Progenitor cell of endocrine pancreas (in vitro differentiated cells): ENCODE measurements around the gene GPR107. TPM values are rescaled to one million over a fixed set of nuclear protein-coding genes. Genes with fewer than 3 reads are reported as not detected.
A peak's percentile ranks its signal among the peaks of the same experiment; 100 is the strongest.
"Not testable (repeated sequence)": the region's sequence is repeated elsewhere in the genome, so short reads cannot be mapped to it uniquely, and the experiment has no call there.

Source experiments
- DNase-seq: peaks from one replicate; pipeline ENCODE4 v3.0.0; 2021; ENCODE audit warnings: low spot score; ENCODE audit not compliant: unreplicated experiment
- H3K27ac Mint-ChIP-seq: 2 replicates; pipeline ENCODE4 v1.8.0; 2021; ENCODE audit warnings: mild to moderate bottlenecking, moderate library complexity, mixed read lengths
- H3K27me3 Mint-ChIP-seq: 2 replicates; pipeline ENCODE4 v1.8.0; 2021; ENCODE audit warnings: mixed read lengths
- H3K36me3 Mint-ChIP-seq: 2 replicates; pipeline ENCODE4 v1.8.0; 2022; ENCODE audit warnings: mixed read lengths; ENCODE audit not compliant: insufficient read depth
- H3K4me1 Mint-ChIP-seq: 2 replicates; pipeline ENCODE4 v1.8.0; 2021; ENCODE audit warnings: low read depth, mixed read lengths
- H3K4me3 Mint-ChIP-seq: 2 replicates; pipeline ENCODE4 v1.8.0; 2021; ENCODE audit warnings: low read depth, mild to moderate bottlenecking, moderate library complexity, mixed read lengths
- H3K9me3 Mint-ChIP-seq: 2 replicates; pipeline ENCODE4 v1.8.0; 2021; ENCODE audit warnings: low read depth, mixed read lengths
- CTCF ChIP-seq: fragments of 200-600 bp; sonication (generic); IDR thresholded peaks from one replicate; pipeline ENCODE4 v1.5.0; 2021; ENCODE audit warnings: antibody characterized with exemption, mild to moderate bottlenecking; ENCODE audit not compliant: unreplicated experiment
- long read RNA-seq: library from polyadenylated mRNA; unstranded; transcript quantifications from one replicate; pipeline ENCODE4 v2.0.0, GENCODE V29; 2020
- total RNA-seq: library from RNA; stranded (reverse); gene quantifications from 2 replicates; pipeline ENCODE4 v1.2.1, GENCODE V29; 2021

The GPR107 gene
- total RNA-seq: 46.7 and 48.7 TPM in 2 replicates
- long read RNA-seq, full-length matches to known transcripts: 3 of 27 reads
- long read RNA-seq, partial matches to known transcripts: 8 of 27 reads
- long read RNA-seq, other reads (novel, unspliced or antisense): 16 of 27 reads

- H3K9me3 Mint-ChIP-seq: no peaks in the 10 kb centered on the region
These were observed at the start of gene GPR107 for GRCh38 chr9:130053504-130054324. Gene GPR107, plus strand, starts transcription at chr9:130053906. Its CDS starts 27 bp downstream, at chr9:130053933.

GRCh38 chr9:130003943-130004552 lies 49.7 kb upstream of the GPR107 start:
- no peak for DNase-seq
- H3K27me3 Mint-ChIP-seq: no peaks in the 10 kb centered on the region
- H3K4me1 Mint-ChIP-seq: peaks cover 5% of the 10 kb centered on the region
- no peaks in the 10 kb centered on the region for H3K36me3 Mint-ChIP-seq
- H3K9me3 Mint-ChIP-seq: no peaks in the 10 kb centered on the region
- H3K4me3 Mint-ChIP-seq: no peak overlapping the region
- H3K27ac Mint-ChIP-seq: no peak overlapping the region
- no peak for TF ChIP-seq CTCF

More at GRCh38 chr9:130053504-130054324, at the start of gene GPR107:
- H3K4me1 Mint-ChIP-seq: peaks cover 5% of the 10 kb centered on the region
- H3K36me3 Mint-ChIP-seq: peaks cover 1% of the 10 kb centered on the region
- DNase-seq: peak; percentile 63
- H3K27me3 Mint-ChIP-seq: no peaks in the 10 kb centered on the region
- TF ChIP-seq CTCF: no peak
- H3K4me3 Mint-ChIP-seq: peak within 1 kb of the TSS; percentile 95
- H3K27ac Mint-ChIP-seq: peak within 1 kb of the TSS; percentile 99

- H3K4me3 Mint-ChIP-seq, H3K4me1 Mint-ChIP-seq, H3K27me3 Mint-ChIP-seq, DNase-seq, H3K36me3 Mint-ChIP-seq, H3K9me3 Mint-ChIP-seq, H3K27ac Mint-ChIP-seq: not testable (repeated sequence)
These were observed 46.8 kb upstream of the GPR107 start for GRCh38 chr9:130006952-130007351.

- no peaks in the 10 kb centered on the region for H3K27me3 Mint-ChIP-seq
- no peak for DNase-seq
- H3K27ac Mint-ChIP-seq: peak overlapping the region; percentile 60
- H3K4me1 Mint-ChIP-seq: peaks cover 3% of the 10 kb centered on the region
- peaks cover 9% of the 10 kb centered on the region for H3K36me3 Mint-ChIP-seq
- no peak for TF ChIP-seq CTCF
- no peak overlapping the region for H3K4me3 Mint-ChIP-seq
- peaks cover 7% of the 10 kb centered on the region for H3K9me3 Mint-ChIP-seq
These were observed 45.2 kb upstream of the GPR107 start for GRCh38 chr9:130008538-130008937.

GRCh38 chr9:130009546-130009945 lies 44.2 kb upstream of the GPR107 start:
- not testable (repeated sequence) for H3K4me3 Mint-ChIP-seq, H3K27ac Mint-ChIP-seq, H3K27me3 Mint-ChIP-seq, DNase-seq, H3K9me3 Mint-ChIP-seq, H3K36me3 Mint-ChIP-seq, H3K4me1 Mint-ChIP-seq

GRCh38 chr9:130010151-130010988 lies 43.3 kb upstream of the GPR107 start:
- Mint-ChIP-seq H3K9me3 (peaks cover 7% of the 10 kb centered on the region), H3K4me3 (no peak overlapping the region), H3K36me3 (peaks cover 9% of the 10 kb centered on the region), H3K27ac (no peak overlapping the region), H3K27me3 (no peaks in the 10 kb centered on the region), H3K4me1 (peaks cover 3% of the 10 kb centered on the region)
- TF ChIP-seq CTCF: no peak
- no peak for DNase-seq
